ENCODE results near the gene GEN1. TPM values are rescaled to one million over a fixed set of nuclear protein-coding genes. Genes with fewer than 3 reads are reported as not detected.
A peak's percentile ranks its signal among the peaks of the same experiment; 100 is the strongest.

GEN1 gene
- total RNA-seq, 1 donor: 8.3 TPM

DNA sequence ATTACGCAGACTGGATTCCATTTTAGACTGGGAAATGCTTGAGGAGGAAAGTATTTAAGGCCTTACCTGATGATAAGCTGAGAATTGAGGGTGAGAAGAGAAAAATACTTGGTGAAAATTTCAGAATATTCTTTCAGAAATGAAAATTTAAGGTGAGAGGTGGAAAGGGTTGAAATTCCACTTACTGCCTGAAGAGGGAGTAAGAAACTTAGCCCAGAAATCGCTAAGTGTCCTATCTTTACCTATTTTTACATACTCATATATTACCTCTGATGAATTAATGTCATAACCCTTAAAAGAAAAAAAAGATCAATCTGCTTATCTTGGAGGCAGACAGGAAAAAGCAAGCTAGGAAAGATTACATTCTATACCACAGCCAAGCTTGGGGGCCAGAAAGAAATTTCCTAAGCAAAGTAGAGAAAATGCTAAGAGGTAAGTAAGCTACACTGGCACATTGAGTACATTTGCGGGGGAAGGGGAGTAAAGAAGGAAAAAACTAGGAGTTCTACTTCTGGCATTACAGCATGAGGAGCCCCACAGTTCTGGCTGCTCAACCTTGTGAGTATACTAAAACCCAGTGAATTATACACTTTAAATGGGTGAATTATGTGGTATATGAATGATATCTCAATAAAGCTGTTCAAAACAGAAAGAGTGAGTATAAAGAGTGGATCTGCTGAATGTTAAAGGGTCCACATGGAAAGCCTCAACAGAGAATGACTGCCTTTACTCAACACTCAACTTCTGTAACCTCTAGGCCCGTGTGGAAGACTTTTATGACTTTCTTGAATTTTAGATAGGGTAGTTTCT is 34.2 kb upstream of the GEN1 start:
- no peak overlapping the region for H3K4me3 ChIP-seq (ENCODE audit: insufficient read depth, low read length)
- peaks cover 54% of the 10 kb centered on the region for H3K36me3 ChIP-seq (ENCODE audit: insufficient read depth, low read length)
- H3K4me1 ChIP-seq (ENCODE audit: insufficient read depth, low read length): no peaks in the 10 kb centered on the region
- TF ChIP-seq, protein P1, sequence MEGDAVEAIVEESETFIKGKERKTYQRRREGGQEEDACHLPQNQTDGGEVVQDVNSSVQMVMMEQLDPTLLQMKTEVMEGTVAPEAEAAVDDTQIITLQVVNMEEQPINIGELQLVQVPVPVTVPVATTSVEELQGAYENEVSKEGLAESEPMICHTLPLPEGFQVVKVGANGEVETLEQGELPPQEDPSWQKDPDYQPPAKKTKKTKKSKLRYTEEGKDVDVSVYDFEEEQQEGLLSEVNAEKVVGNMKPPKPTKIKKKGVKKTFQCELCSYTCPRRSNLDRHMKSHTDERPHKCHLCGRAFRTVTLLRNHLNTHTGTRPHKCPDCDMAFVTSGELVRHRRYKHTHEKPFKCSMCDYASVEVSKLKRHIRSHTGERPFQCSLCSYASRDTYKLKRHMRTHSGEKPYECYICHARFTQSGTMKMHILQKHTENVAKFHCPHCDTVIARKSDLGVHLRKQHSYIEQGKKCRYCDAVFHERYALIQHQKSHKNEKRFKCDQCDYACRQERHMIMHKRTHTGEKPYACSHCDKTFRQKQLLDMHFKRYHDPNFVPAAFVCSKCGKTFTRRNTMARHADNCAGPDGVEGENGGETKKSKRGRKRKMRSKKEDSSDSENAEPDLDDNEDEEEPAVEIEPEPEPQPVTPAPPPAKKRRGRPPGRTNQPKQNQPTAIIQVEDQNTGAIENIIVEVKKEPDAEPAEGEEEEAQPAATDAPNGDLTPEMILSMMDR (IDR thresholded peaks at IDR 0.05; ENCODE audit: extremely low read depth, low read depth, low read length): peak; percentile 79
- no peak overlapping the region for H2AFZ ChIP-seq (ENCODE audit: low read length)
- H3K27me3 ChIP-seq (ENCODE audit: insufficient read depth, low read length): no peaks in the 10 kb centered on the region
- H3K9me3 ChIP-seq (ENCODE audit: low read depth, low read length): no peaks in the 10 kb centered on the region
- H3K4me2 ChIP-seq (ENCODE audit: insufficient read depth, low read length): no peak overlapping the region
- DNase-seq (ENCODE audit: insufficient read length, low spot score, missing footprints): no peak
- no peaks in the 10 kb centered on the region for H4K20me1 ChIP-seq (ENCODE audit: insufficient read depth, low read length)
- H3K27ac ChIP-seq (ENCODE audit: low read depth, low read length): no peak overlapping the region
- H3K79me2 ChIP-seq (ENCODE audit: insufficient read depth, low read length): no peaks in the 10 kb centered on the region

DNA sequence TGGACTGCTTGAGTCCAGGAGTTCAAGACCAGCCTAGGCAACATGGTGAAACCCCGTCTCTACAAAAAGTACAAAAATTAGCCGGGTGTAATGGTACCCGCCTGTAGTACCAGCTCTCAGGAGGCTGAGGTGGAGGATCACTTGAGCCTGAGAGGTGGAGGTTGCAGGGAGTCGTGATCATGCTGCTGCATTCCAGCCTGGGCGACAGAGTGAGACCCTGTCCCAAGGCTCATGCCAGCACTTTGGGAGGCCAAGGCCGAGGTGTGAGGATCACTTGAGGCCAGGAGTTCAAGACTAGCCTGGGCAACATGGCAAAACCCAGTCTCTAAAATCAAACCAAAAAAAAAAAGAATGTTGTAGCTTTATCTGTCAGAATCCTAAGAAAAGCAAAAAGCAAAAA is 25.7 kb upstream of the GEN1 start:
- TF ChIP-seq, protein P1 (IDR thresholded peaks at IDR 0.05; ENCODE audit: extremely low read depth, low read depth, low read length): no peak
- H3K4me2 ChIP-seq (ENCODE audit: insufficient read depth, low read length): no peak overlapping the region
- H3K36me3 ChIP-seq (ENCODE audit: insufficient read depth, low read length): peaks cover 34% of the 10 kb centered on the region
- H3K4me1 ChIP-seq (ENCODE audit: insufficient read depth, low read length): no peaks in the 10 kb centered on the region
- no peaks in the 10 kb centered on the region for H3K79me2 ChIP-seq (ENCODE audit: insufficient read depth, low read length)
- DNase-seq (ENCODE audit: insufficient read length, low spot score, missing footprints): no peak
- H3K4me3 ChIP-seq (ENCODE audit: insufficient read depth, low read length): no peak overlapping the region
- no peak overlapping the region for H3K27ac ChIP-seq (ENCODE audit: low read depth, low read length)
- no peaks in the 10 kb centered on the region for H3K27me3 ChIP-seq (ENCODE audit: insufficient read depth, low read length)
- H3K9me3 ChIP-seq (ENCODE audit: low read depth, low read length): no peaks in the 10 kb centered on the region
- H2AFZ ChIP-seq (ENCODE audit: low read length): no peak overlapping the region
- no peaks in the 10 kb centered on the region for H4K20me1 ChIP-seq (ENCODE audit: insufficient read depth, low read length)

DNA sequence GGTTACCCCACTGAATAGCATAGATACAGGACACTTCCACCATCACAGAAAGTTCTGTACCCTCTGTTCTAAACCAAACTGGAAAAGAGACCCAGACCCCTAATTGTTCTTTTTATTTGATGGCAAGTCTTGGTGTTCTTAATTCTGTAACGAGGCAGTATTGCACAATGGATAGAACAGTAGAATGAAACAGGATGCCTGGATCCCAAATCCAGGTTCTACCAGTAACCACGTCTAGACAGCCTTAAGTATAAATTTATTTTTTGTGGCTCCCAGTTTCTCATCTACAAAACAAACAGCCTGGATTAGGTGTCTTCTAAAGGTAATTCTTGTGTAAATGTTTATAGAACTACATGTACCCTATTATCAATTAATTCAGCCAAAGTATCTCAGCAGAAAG is 24.1 kb upstream of the GEN1 start:
- DNase-seq (ENCODE audit: insufficient read length, low spot score, missing footprints): no peak
- H4K20me1 ChIP-seq (ENCODE audit: insufficient read depth, low read length): no peaks in the 10 kb centered on the region
- H3K27me3 ChIP-seq (ENCODE audit: insufficient read depth, low read length): no peaks in the 10 kb centered on the region
- no peaks in the 10 kb centered on the region for H3K79me2 ChIP-seq (ENCODE audit: insufficient read depth, low read length)
- H3K4me1 ChIP-seq (ENCODE audit: insufficient read depth, low read length): no peaks in the 10 kb centered on the region
- H3K4me2 ChIP-seq (ENCODE audit: insufficient read depth, low read length): no peak overlapping the region
- no peak overlapping the region for H2AFZ ChIP-seq (ENCODE audit: low read length)
- peaks cover 28% of the 10 kb centered on the region for H3K36me3 ChIP-seq (ENCODE audit: insufficient read depth, low read length)
- H3K9me3 ChIP-seq (ENCODE audit: low read depth, low read length): no peaks in the 10 kb centered on the region
- no peak overlapping the region for H3K4me3 ChIP-seq (ENCODE audit: insufficient read depth, low read length)
- H3K27ac ChIP-seq (ENCODE audit: low read depth, low read length): no peak overlapping the region
- TF ChIP-seq, protein P1 (IDR thresholded peaks at IDR 0.05; ENCODE audit: extremely low read depth, low read depth, low read length): no peak

DNA sequence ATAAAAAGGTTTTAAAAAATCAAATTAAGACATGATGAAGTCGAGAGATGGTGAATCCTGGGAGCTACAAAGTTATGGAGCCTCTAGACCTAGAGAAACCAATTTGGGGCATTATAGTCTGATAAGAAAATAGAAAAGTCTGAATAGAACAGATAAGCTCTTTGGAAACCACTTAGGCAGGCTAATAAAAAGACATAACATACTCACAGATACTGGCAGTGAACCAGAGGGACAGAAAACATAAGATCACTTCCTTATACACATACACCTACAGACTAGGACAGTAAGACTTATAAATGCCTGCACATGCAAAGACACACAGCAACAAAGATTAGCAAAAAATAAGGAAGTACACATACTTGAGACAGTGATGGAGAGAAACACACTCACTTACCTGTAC is 20.3 kb upstream of the GEN1 start:
- Histone ChIP-seq H3K4me3 (ENCODE audit: insufficient read depth, low read length) (no peak overlapping the region), H3K4me2 (ENCODE audit: insufficient read depth, low read length) (no peak overlapping the region), H3K4me1 (ENCODE audit: insufficient read depth, low read length) (peaks cover 13% of the 10 kb centered on the region), H3K9me3 (ENCODE audit: low read depth, low read length) (no peaks in the 10 kb centered on the region), H3K27me3 (ENCODE audit: insufficient read depth, low read length) (no peaks in the 10 kb centered on the region), H3K79me2 (ENCODE audit: insufficient read depth, low read length) (no peaks in the 10 kb centered on the region), H3K27ac (ENCODE audit: low read depth, low read length) (no peak overlapping the region), H3K36me3 (ENCODE audit: insufficient read depth, low read length) (peaks cover 24% of the 10 kb centered on the region), H2AFZ (ENCODE audit: low read length) (no peak overlapping the region), H4K20me1 (ENCODE audit: insufficient read depth, low read length) (no peaks in the 10 kb centered on the region)
- no peak for DNase-seq (ENCODE audit: insufficient read length, low spot score, missing footprints)
- TF ChIP-seq, protein P1 (IDR thresholded peaks at IDR 0.05; ENCODE audit: extremely low read depth, low read depth, low read length): no peak

Data from osteoblast (primary cell).